Vagina (tissue), 2 donors: ENCODE data around the gene INSL6. TPM values are rescaled to one million over a fixed set of nuclear protein-coding genes. Genes with fewer than 3 reads are reported as not detected.
"Not testable (repeated sequence)": the region's sequence is repeated elsewhere in the genome, so short reads cannot be mapped to it uniquely, and the experiment has no call there.

ENCODE experiments used
- DNase-seq, 2 donors: peaks; one replicate each; pipeline ENCODE4 v3.0.0-alpha.2; 2017; ENCODE audit errors: extremely low spot score in 2 of 2
- H3K27ac ChIP-seq: fragments of 200-600 bp; sonication (generic); one replicate; pipeline ENCODE4 v1.5.1; 2019
- H3K27me3 ChIP-seq: fragments of 200-600 bp; sonication (generic); one replicate; pipeline ENCODE4 v1.5.1; 2019
- H3K36me3 ChIP-seq, 2 donors: fragments of 200-600 bp; sonication (generic); one replicate each; pipeline ENCODE4 v1.5.1; 2017 to 2019
- H3K4me1 ChIP-seq: fragments of 200-600 bp; sonication (generic); one replicate; pipeline ENCODE4 v1.5.1; 2019
- H3K4me3 ChIP-seq, 2 donors: fragments of 200-600 bp; sonication (generic); 1 replicate in 1 of 2; 2 replicates in 1 of 2; pipeline ENCODE4 v1.5.1; 2016 to 2019
- H3K9me3 ChIP-seq: fragments of 200-600 bp; sonication (generic); one replicate; pipeline ENCODE4 v1.5.1; 2019
- POLR2A ChIP-seq, 2 donors: fragments of 450-650 bp; IDR thresholded peaks; one replicate each; pipeline ENCODE4 v1.6.1; 2017; ENCODE audit warnings: antibody characterized with exemption in 2 of 2, mild to moderate bottlenecking in 2 of 2, moderate library complexity in 2 of 2
- POLR2AphosphoS5 ChIP-seq, 2 donors: sonication (generic); formaldehyde crosslinking; IDR thresholded peaks; one replicate each; pipeline ENCODE4 v1.9.0; 2017; ENCODE audit warnings: antibody characterized with exemption in 2 of 2, mild to moderate bottlenecking in 2 of 2, low read depth in 1 of 2; ENCODE audit not compliant: insufficient read depth in 1 of 2
- intact Hi-C: fragments of 100-400 bp; cut with DNase I; formaldehyde crosslinking; loops from one replicate; pipeline ENCODE4 v1.15.1; 2023
- total RNA-seq: library from RNA; depleted of rRNA; stranded (reverse); fragments of >200 nt; gene quantifications from one replicate; pipeline ENCODE4 v1.2.3, GENCODE V29; 2016
- TF ChIP-seq, protein P1 (sequence below), 3 experiments: fragments of 450-650 bp in 2 of 3; fragments of 200-600 bp in 1 of 3; sonication (generic) in 1 of 3; IDR thresholded peaks; one replicate each; pipeline ENCODE4 v1.5.1; 2017 to 2019; ENCODE audit warnings: antibody characterized with exemption in 3 of 3, mild to moderate bottlenecking in 2 of 3, moderate library complexity in 2 of 3

INSL6 gene
- total RNA-seq, 1 donor from 2014 or later = not detected

GRCh38 chr9:5184776-5185175 lies 663 bp downstream of the INSL6 start:
- H3K4me3 ChIP-seq = no peak overlapping the region
- H3K27ac ChIP-seq = no peak overlapping the region
- intact Hi-C loops = no loop called here
- no peaks in the 10 kb centered on the region for H3K4me1 ChIP-seq
- no peak for DNase-seq
- no peaks in the 10 kb centered on the region for H3K27me3 ChIP-seq
- no peaks in the 10 kb centered on the region for H3K9me3 ChIP-seq
- H3K36me3 ChIP-seq = no peaks in the 10 kb centered on the region
- no peak for TF ChIP-seq POLR2AphosphoS5 (IDR thresholded peaks at IDR 0.05; ENCODE audit: insufficient read depth in 1 of 2, low read depth in 1 of 2)

GRCh38 chr9:5180631-5181030 lies 4.8 kb downstream of the INSL6 start:
- intact Hi-C loops, H3K27me3 ChIP-seq, H3K27ac ChIP-seq, H3K9me3 ChIP-seq, H3K4me1 ChIP-seq, DNase-seq, H3K36me3 ChIP-seq, H3K4me3 ChIP-seq: not testable (repeated sequence)

- TF ChIP-seq POLR2A (IDR thresholded peaks at IDR 0.05) (no peak), POLR2AphosphoS5 (IDR thresholded peaks at IDR 0.05; ENCODE audit: insufficient read depth in 1 of 2, low read depth in 1 of 2) (no peak)
- TF ChIP-seq, protein P1, sequence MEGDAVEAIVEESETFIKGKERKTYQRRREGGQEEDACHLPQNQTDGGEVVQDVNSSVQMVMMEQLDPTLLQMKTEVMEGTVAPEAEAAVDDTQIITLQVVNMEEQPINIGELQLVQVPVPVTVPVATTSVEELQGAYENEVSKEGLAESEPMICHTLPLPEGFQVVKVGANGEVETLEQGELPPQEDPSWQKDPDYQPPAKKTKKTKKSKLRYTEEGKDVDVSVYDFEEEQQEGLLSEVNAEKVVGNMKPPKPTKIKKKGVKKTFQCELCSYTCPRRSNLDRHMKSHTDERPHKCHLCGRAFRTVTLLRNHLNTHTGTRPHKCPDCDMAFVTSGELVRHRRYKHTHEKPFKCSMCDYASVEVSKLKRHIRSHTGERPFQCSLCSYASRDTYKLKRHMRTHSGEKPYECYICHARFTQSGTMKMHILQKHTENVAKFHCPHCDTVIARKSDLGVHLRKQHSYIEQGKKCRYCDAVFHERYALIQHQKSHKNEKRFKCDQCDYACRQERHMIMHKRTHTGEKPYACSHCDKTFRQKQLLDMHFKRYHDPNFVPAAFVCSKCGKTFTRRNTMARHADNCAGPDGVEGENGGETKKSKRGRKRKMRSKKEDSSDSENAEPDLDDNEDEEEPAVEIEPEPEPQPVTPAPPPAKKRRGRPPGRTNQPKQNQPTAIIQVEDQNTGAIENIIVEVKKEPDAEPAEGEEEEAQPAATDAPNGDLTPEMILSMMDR (IDR thresholded peaks at IDR 0.05) = no peak
- intact Hi-C loops = no loop called here
- H3K27me3 ChIP-seq = no peaks in the 10 kb centered on the region
- no peak overlapping the region for H3K4me3 ChIP-seq
- no peaks in the 10 kb centered on the region for H3K4me1 ChIP-seq
- no peaks in the 10 kb centered on the region for H3K36me3 ChIP-seq
- H3K27ac ChIP-seq = no peak overlapping the region
- DNase-seq = no peak
- no peaks in the 10 kb centered on the region for H3K9me3 ChIP-seq
Measured at GRCh38 chr9:5178126-5178805, 7.2 kb downstream of the INSL6 start.

- intact Hi-C loops = no loop called here
- H3K4me1 ChIP-seq = no peaks in the 10 kb centered on the region
- H3K9me3 ChIP-seq = peaks cover 4% of the 10 kb centered on the region
Measured at GRCh38 chr9:5146241-5146640, 39.2 kb downstream of the INSL6 start.

GRCh38 chr9:5144217-5144616 lies 41.2 kb downstream of the INSL6 start:
- H3K27me3 ChIP-seq = no peaks in the 10 kb centered on the region
- H3K9me3 ChIP-seq = peaks cover 4% of the 10 kb centered on the region
- H3K36me3 ChIP-seq = peaks cover 0 to 32% of the 10 kb centered on the region in 2 donors
- H3K4me1 ChIP-seq = no peaks in the 10 kb centered on the region
- intact Hi-C loops = no loop called here
- H3K4me3 ChIP-seq = no peak overlapping the region
- TF ChIP-seq, protein P1 (IDR thresholded peaks at IDR 0.05) = no peak
- TF ChIP-seq POLR2AphosphoS5 (IDR thresholded peaks at IDR 0.05; ENCODE audit: insufficient read depth in 1 of 2, low read depth in 1 of 2) (no peak), POLR2A (IDR thresholded peaks at IDR 0.05) (no peak)
- no peak overlapping the region for H3K27ac ChIP-seq
- DNase-seq = no peak

More at GRCh38 chr9:5146241-5146640, 39.2 kb downstream of the INSL6 start:
- DNase-seq = no peak
- peaks cover 0 to 32% of the 10 kb centered on the region in 2 donors for H3K36me3 ChIP-seq
- H3K27ac ChIP-seq = no peak overlapping the region
- no peaks in the 10 kb centered on the region for H3K27me3 ChIP-seq
- TF ChIP-seq, protein P1 (IDR thresholded peaks at IDR 0.05) = no peak
- no peak for TF ChIP-seq POLR2A (IDR thresholded peaks at IDR 0.05)
- no peak for TF ChIP-seq POLR2AphosphoS5 (IDR thresholded peaks at IDR 0.05; ENCODE audit: insufficient read depth in 1 of 2, low read depth in 1 of 2)
- H3K4me3 ChIP-seq = no peak overlapping the region

DNA sequence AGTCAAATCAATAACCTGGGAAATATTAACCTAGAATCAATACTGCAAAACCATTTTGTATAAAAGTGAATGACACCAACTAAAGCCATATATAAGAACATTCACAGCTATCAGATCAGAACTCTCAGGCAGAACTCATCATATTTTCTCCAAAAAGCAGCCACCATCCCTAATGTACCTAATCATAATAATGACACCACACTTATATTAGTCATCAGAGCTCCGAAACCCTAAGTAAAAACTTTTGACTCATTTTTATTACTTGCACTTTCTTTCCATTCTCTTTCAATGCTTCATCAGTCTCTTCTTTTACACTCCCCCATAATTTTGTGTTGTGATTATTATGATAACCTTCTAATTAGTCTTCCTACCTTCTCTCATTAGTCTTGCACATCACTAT lies 45.3 kb downstream of the INSL6 start:
- no peak for DNase-seq
- H3K4me3 ChIP-seq = no peak overlapping the region
- H3K4me1 ChIP-seq = no peaks in the 10 kb centered on the region
- H3K36me3 ChIP-seq = peaks cover 0 to 17% of the 10 kb centered on the region in 2 donors
- H3K27me3 ChIP-seq = no peaks in the 10 kb centered on the region
- H3K27ac ChIP-seq = no peak overlapping the region
- H3K9me3 ChIP-seq = peaks cover 16% of the 10 kb centered on the region
- TF ChIP-seq POLR2AphosphoS5 (IDR thresholded peaks at IDR 0.05; ENCODE audit: insufficient read depth in 1 of 2, low read depth in 1 of 2) (no peak), POLR2A (IDR thresholded peaks at IDR 0.05) (no peak)
- TF ChIP-seq, protein P1 (IDR thresholded peaks at IDR 0.05) = no peak
- intact Hi-C loops = no loop called here
